ENCODE results near the gene ARSG. TPM values are rescaled to one million over a fixed set of nuclear protein-coding genes. Genes with fewer than 3 reads are reported as not detected.

ARSG gene
- total RNA-seq, result 1.2 and 1.9 TPM in 2 replicates

GRCh38 chr17:68290955-68291835, at the start of gene ARSG, which contains the start of gene SLC16A6:
Gene ARSG (plus strand): TSS chr17:68291495. CDS start chr17:68307494, 15,999 bp downstream.
Gene SLC16A6 (minus strand): TSS chr17:68291127. CDS start chr17:68278320, 12,807 bp downstream.

GRCh38 chr17:68247445-68248198, 43.7 kb upstream of the ARSG start, which contains the start of gene AMZ2:
Gene AMZ2 (plus strand): TSS chr17:68248043. CDS start chr17:68250188, 2,145 bp downstream.

GRCh38 chr17:68457168-68457538, 165.9 kb downstream of the ARSG start, which contains the start of gene WIPI1:
Gene WIPI1 (minus strand): TSS chr17:68457496. CDS start chr17:68457421, 75 bp downstream.

Other genes starting within 250 kb of the ARSG start
- gene AMZ2, start 43.5 kb upstream of the ARSG start, total RNA-seq, result 64.6 and 83.1 TPM in 2 replicates
- gene SLC16A6, start 368 bp upstream of the ARSG start, total RNA-seq, result 0.09 and 0.32 TPM in 2 replicates
- gene WIPI1, start 166.0 kb downstream of the ARSG start, total RNA-seq, result 192 and 267 TPM in 2 replicates
- 350 and 543 TPM in 2 replicates for gene PRKAR1A, start 220.9 kb downstream of the ARSG start, total RNA-seq